Lower leg skin (tissue), 3 donors: ENCODE results near the gene HIP1R.

Experiments used
- POLR2A ChIP-seq, 2 donors: fragments of 450-650 bp; IDR thresholded peaks; one replicate each; pipeline ENCODE4 v1.6.1; 2016 to 2017; ENCODE audit warnings: antibody characterized with exemption in 2 of 2, mild to moderate bottlenecking in 1 of 2, moderate library complexity in 1 of 2
- TF ChIP-seq, protein P1 (sequence below), 3 donors: fragments of 450-650 bp; IDR thresholded peaks; one replicate each; pipeline ENCODE4 v1.5.1; 2016; ENCODE audit warnings: antibody characterized with exemption in 3 of 3, mild to moderate bottlenecking in 3 of 3, moderate library complexity in 2 of 3

DNA sequence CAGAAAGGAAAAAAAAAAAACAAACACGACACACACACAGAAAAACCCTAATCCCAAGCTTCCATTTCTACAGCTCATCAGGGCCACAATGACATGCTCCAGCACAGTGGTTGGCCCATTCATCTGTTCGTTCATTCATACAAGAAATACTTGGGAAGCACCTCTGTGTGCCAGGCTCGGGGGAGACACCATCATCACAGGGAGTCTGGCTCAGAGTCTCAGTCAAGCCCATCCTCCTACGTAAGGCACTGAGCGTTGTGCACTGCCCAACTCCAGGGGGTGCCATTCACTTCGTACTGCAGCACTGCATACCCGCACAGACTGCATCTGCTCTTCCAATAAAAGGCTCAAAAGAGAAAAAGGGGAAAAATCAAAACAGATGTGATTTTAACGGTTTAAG lies 45.4 kb downstream of the HIP1R start:
- TF ChIP-seq, protein P1, sequence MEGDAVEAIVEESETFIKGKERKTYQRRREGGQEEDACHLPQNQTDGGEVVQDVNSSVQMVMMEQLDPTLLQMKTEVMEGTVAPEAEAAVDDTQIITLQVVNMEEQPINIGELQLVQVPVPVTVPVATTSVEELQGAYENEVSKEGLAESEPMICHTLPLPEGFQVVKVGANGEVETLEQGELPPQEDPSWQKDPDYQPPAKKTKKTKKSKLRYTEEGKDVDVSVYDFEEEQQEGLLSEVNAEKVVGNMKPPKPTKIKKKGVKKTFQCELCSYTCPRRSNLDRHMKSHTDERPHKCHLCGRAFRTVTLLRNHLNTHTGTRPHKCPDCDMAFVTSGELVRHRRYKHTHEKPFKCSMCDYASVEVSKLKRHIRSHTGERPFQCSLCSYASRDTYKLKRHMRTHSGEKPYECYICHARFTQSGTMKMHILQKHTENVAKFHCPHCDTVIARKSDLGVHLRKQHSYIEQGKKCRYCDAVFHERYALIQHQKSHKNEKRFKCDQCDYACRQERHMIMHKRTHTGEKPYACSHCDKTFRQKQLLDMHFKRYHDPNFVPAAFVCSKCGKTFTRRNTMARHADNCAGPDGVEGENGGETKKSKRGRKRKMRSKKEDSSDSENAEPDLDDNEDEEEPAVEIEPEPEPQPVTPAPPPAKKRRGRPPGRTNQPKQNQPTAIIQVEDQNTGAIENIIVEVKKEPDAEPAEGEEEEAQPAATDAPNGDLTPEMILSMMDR (IDR thresholded peaks at IDR 0.05): no peak
- TF ChIP-seq POLR2A (IDR thresholded peaks at IDR 0.05): no peak
